KBM-7 (cell line): ENCODE measurements around the gene KCNIP3.
"Not testable (repeated sequence)": the region's sequence is repeated elsewhere in the genome, so short reads cannot be mapped to it uniquely, and the experiment has no call there.

Source experiments
- DNase-seq: peaks from one replicate; pipeline ENCODE4 v3.0.0-alpha.2; 2015
- in situ Hi-C: fragments of 300-500 bp; cut with MboI; formaldehyde crosslinking; loops from 2 replicates; pipeline ENCODE4 v1.14.3; 2020; ENCODE audit warnings: low sequenced_read_pairs, low pct_unique_long_range_greater_than_20kb, mixed read lengths

The KCNIP3 gene

GRCh38 chr2:95389245-95390119 is 92.3 kb downstream of the KCNIP3 start:
- in situ Hi-C loops = no loop called here
- peak; percentile 73 for DNase-seq

- DNase-seq = no peak
- in situ Hi-C loops = no loop called here
Observed at GRCh38 chr2:95390272-95390880, 93.2 kb downstream of the KCNIP3 start.

DNA sequence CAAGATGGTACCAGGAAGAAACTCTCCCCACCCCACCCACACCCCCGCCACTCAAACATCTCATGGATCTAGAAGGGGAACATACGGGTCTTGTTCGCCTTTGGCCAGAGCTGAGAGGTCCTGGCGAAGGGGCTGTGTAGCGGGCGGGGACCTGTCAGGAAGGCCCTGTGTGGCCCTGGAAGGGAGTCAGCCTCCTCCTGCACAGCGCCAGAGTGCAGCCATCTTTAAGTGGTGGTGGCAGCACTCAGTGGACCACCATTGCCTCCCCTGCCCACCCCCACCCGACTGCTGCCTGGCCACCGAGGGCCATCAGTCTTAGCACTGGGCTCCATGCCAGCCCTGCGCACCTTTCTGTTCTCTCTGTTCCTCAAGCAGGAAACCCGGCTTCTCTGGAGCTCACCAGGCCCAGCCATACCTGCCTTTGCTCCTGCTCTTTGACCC is 93.8 kb downstream of the KCNIP3 start:
- in situ Hi-C loops = no loop called here
- DNase-seq = no peak

GRCh38 chr2:95391641-95392310 is 94.6 kb downstream of the KCNIP3 start:
- in situ Hi-C loops = no loop called here
- DNase-seq = no peak

DNA sequence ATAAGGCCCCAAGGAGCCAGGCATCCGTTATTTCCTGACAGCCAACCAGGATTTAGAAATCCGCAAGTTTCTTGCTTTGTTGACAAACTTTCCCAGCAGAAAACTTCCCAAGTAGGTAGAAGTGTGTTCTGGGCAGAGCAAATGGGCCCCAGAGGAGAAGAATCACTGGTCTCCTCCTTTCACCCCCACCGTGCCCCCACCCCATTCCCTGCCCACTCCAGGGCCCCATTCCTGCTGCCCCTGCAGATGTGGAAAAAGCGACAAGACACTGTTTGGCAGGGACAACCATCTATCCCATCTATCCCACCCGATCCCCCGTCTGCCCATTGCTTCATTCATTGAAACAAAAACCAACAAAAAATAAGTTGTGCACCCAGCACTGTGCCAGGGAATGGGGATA is 95.2 kb downstream of the KCNIP3 start:
- DNase-seq = no peak
- in situ Hi-C loops = no loop called here

DNA sequence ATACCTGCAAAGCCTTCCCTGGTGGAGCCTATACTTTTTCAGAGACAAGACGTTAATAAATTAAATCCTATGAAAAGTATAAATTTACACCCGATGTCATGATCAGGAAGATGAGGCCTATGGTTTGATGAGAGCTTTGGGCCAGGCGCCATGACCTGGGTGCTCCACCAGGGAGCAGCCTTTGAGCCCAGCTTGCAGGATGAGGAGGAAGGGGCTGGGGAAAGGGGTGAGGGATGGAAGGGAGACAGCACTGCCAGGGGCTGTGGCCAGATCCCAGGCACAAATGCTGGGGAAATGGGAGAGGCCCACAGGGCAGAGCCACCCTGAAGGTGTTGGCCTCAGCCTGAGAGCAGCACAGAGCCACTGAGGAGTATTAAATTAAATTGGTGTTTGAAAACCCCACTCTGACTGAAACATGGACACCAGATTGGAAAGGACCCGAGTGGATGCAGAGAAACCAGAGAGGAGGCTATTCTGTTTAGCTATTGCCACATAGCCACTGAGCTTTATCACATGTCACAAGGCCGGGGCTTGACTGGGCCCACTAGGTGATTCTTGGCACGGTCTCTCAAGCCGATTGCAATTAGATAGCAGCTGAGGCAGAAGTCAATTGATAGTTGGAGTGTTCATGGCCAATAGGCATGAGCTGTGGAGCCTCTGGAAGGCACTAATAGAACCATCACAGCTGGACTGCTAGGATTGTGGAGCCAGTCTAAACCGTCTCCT is 95.7 kb downstream of the KCNIP3 start:
- in situ Hi-C loops = no loop called here
- no peak for DNase-seq

DNA sequence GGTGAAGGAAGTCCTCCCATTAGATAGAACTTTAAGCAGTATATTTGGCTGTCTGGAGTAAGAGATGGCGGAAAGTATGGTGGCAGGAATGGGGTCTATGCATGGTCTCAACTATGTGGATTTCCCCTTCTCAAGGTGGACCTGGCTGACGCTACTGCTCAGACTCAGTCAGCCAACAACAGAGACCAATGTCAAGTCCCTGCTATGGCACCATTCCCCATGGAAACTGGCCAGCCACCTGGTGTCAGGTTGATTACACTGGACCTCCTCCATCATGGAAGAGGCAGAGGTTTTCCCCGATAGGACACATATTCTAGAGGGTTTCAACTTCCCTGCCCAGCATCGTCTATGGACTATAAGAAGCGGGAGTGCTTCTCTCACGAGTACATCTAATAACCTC is 96.8 kb downstream of the KCNIP3 start:
- in situ Hi-C loops = no loop called here
- DNase-seq = no peak

- in situ Hi-C loops = no loop called here
- DNase-seq = no peak
Observed at GRCh38 chr2:95399061-95399460, 101.9 kb downstream of the KCNIP3 start.

GRCh38 chr2:95401480-95401879 is 104.3 kb downstream of the KCNIP3 start:
- DNase-seq = no peak
- in situ Hi-C loops = no loop called here

DNA sequence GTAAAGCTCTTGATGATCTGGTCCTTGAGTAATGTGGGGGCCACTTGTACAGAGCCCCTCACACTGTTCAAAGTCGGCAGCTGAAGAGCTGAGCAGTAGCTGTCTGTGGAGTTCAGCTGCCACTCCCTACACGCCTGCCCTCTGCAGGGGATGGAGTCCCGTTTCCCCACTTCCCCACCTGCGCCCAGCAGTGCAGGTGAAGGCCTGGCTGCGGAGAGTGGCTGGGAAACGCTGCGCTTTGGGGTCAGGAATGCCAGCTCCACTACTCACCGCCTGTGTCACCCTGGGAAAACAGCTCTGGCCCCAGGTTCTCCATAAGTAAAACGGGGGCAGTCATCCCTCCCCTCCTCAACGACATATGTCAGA is 104.8 kb downstream of the KCNIP3 start:
- DNase-seq, in situ Hi-C loops: not testable (repeated sequence)

- in situ Hi-C loops = no loop called here
- DNase-seq = peak; percentile 89
Observed at GRCh38 chr2:95402370-95403203, 105.4 kb downstream of the KCNIP3 start, which contains the start of gene FAHD2A. Gene FAHD2A, plus strand, starts transcription at chr2:95402708. Its CDS starts 2,851 bp downstream, at chr2:95405559.

DNA sequence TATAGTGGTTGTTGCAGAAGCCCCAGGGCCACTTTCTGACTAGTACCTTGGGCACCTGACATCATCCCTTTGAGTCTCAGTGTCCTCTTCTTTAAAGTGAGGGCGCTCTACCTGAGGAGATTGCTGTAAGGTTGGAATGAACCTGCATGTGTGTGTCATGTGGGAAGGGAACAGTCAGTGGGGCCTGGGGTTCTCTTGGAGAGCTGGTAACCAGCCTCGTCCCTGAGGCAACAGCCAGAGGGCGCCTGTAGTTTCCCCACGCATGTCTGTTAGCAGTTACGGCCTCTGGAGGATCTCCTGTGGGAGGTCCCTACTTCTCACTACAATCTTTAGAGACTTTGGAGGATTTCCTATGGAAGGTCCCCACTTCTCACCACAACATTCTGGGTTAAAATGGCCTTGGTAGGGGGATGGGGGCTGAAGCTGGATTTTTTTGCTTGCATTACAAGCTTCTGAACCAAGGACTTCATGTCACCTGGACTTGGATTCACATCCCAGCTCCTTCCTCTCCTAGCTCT is 106.1 kb downstream of the KCNIP3 start:
- peak; percentile 63 for DNase-seq
- in situ Hi-C loops = not testable (repeated sequence)

- DNase-seq, in situ Hi-C loops: not testable (repeated sequence)
Observed at GRCh38 chr2:95403824-95404223, 106.7 kb downstream of the KCNIP3 start.

DNA sequence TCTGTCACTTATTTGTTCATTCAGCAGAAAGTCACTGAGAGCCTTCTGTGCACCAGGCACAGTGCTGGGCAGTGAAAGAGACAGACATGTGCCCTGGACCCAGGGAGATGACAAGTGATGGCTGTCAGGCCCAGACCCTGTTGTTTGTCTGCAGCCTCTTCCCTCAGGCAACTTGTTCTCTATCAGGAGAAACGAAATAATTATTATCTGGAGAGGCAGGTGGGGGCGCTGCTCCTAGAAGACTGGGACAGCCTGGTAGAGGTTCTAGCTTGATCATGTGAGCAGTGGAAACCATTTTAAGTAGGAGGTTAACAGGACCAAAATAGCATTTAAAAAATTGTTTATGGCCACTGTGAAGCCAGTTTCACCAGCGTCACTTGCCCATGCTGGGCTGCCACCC is 107.5 kb downstream of the KCNIP3 start:
- DNase-seq, in situ Hi-C loops: not testable (repeated sequence)

- in situ Hi-C loops, DNase-seq: not testable (repeated sequence)
Observed at GRCh38 chr2:95411239-95411638, 114.1 kb downstream of the KCNIP3 start.

DNA sequence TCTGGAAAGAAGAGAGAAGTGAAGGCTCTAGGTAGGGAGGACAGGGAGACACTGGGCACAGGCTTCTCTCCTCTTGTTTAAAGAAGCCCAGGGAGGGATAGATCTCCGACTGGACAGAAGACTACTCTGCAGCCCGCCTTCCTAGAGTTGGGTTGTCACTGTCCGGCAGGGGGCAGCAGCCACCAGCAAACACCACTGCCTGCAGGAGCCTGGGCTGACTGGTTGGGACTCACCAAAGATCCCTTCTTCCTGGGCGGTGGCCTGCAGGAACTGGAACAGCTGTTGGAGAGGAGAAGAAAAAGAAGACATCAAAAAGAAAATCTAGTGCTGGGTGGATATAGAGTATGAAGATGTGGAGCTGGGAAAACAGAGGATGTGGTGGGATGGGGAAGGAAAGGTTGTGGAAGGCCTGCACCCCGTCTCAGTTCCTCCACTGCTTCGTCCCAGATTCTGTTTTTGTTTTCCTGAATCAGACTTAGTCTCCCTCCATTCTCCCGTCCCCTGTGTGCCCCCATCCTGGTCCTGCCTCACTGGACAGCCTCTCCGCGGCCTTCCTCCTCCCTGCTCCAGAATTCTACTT is 117.0 kb downstream of the KCNIP3 start:
- peak; percentile 67 for DNase-seq
- in situ Hi-C loops = not testable (repeated sequence)

GRCh38 chr2:95415138-95415537 is 118.0 kb downstream of the KCNIP3 start:
- DNase-seq, in situ Hi-C loops: not testable (repeated sequence)

DNA sequence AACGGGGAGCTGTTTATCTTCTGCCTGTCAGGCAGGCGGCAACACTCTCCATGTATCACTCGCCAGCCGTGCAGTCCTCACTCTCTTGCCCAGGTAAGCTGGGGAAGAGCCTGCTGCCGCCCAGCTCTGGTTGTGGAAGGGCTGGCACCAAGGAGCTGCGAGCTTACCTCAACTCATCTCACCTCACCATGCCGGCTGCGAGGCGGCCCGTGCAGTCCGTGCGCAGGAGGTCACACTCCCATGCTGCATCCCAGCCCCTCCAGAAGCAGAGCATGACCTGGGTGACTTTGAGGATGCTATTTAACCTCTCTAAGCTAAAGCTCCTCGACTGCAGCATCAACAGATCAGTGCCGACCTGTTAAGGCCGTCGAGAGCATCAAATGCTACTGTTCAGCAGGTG is 118.4 kb downstream of the KCNIP3 start:
- DNase-seq, in situ Hi-C loops: not testable (repeated sequence)
